SU-DHL-6 (cell line): ENCODE results near the gene AIG1.

ENCODE experiments used
- EZH2phosphoT487 ChIP-seq: fragments of 200-600 bp; sonication (generic), shearing (Covaris generic); conservative IDR thresholded peaks from 2 replicates; pipeline ENCODE4 v1.6.1; 2018; ENCODE audit warnings: mild to moderate bottlenecking, antibody characterized with exemption, low read length, moderate library complexity, mixed read lengths
- TF ChIP-seq, protein P1 (sequence below): fragments of 200-600 bp; sonication (generic); IDR thresholded peaks from one replicate; pipeline ENCODE4 v1.5.1; 2017; ENCODE audit warnings: antibody characterized with exemption, mild to moderate bottlenecking, low read length, moderate library complexity; ENCODE audit not compliant: insufficient read depth, poor library complexity, severe bottlenecking

DNA sequence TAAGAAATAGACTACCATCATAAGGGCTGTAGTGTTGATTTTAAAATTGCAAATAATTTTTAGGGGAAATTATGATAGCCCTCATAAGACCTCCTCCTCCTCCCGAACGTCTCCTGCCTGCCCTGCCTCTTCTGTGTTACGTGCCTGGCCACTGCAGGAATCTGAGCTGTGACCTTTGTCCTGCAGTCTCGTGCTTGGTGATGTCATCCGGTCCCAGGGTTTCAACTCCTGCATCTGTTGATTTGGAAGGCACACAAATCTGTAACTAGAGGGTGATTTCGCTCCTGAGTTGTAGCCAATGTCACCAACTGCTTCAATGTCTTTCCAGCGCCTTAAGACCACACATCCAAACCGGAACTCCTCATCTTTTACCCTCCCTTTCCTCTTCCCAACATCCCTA, 163.2 kb downstream of the AIG1 start:
- TF ChIP-seq, protein P1, sequence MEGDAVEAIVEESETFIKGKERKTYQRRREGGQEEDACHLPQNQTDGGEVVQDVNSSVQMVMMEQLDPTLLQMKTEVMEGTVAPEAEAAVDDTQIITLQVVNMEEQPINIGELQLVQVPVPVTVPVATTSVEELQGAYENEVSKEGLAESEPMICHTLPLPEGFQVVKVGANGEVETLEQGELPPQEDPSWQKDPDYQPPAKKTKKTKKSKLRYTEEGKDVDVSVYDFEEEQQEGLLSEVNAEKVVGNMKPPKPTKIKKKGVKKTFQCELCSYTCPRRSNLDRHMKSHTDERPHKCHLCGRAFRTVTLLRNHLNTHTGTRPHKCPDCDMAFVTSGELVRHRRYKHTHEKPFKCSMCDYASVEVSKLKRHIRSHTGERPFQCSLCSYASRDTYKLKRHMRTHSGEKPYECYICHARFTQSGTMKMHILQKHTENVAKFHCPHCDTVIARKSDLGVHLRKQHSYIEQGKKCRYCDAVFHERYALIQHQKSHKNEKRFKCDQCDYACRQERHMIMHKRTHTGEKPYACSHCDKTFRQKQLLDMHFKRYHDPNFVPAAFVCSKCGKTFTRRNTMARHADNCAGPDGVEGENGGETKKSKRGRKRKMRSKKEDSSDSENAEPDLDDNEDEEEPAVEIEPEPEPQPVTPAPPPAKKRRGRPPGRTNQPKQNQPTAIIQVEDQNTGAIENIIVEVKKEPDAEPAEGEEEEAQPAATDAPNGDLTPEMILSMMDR = no peak
- TF ChIP-seq EZH2phosphoT487 = no peak
